Activated T-cell treated with anti-CD3 and anti-CD28 coated beads, Interleukin-2, amount 50 U/mL, for 24 hours (primary cell): ENCODE data around the gene ARPC1A.
"Not testable (repeated sequence)": the region's sequence is repeated elsewhere in the genome, so short reads cannot be mapped to it uniquely, and the experiment has no call there.

Experiments used
- DNase-seq: peaks from one replicate; pipeline ENCODE4 v3.0.0-alpha.2; 2020
- H3K27ac Mint-ChIP-seq: 2 replicates; pipeline ENCODE4 v1.8.0; 2020; ENCODE audit warnings: mild to moderate bottlenecking, mixed read lengths
- H3K27me3 Mint-ChIP-seq: 2 replicates; pipeline ENCODE4 v1.8.0; 2020; ENCODE audit warnings: mixed read lengths
- H3K36me3 Mint-ChIP-seq: 2 replicates; pipeline ENCODE4 v1.8.0; 2020; ENCODE audit warnings: low read depth, mixed read lengths
- H3K4me1 Mint-ChIP-seq: 2 replicates; pipeline ENCODE4 v1.8.0; 2020; ENCODE audit warnings: low read depth, mixed read lengths
- H3K4me3 Mint-ChIP-seq: 2 replicates; pipeline ENCODE4 v1.8.0; 2020; ENCODE audit warnings: mild to moderate bottlenecking, moderate library complexity, mixed read lengths
- H3K9me3 Mint-ChIP-seq: 2 replicates; pipeline ENCODE4 v1.8.0; 2020; ENCODE audit warnings: mixed read lengths

The ARPC1A gene

GRCh38 chr7:99344061-99344647 is 18.5 kb downstream of the ARPC1A start:
- H3K27me3 Mint-ChIP-seq, result no peaks in the 10 kb centered on the region
- peak overlapping the region; percentile 79 for H3K27ac Mint-ChIP-seq
- peaks cover 88% of the 10 kb centered on the region for H3K36me3 Mint-ChIP-seq
- no peaks in the 10 kb centered on the region for H3K9me3 Mint-ChIP-seq
- H3K4me1 Mint-ChIP-seq, result peaks cover 19% of the 10 kb centered on the region
- H3K4me3 Mint-ChIP-seq, result no peak overlapping the region
- no peak for DNase-seq

- peaks cover 86% of the 10 kb centered on the region for H3K36me3 Mint-ChIP-seq
- not testable (repeated sequence) for H3K27ac Mint-ChIP-seq, H3K4me1 Mint-ChIP-seq, H3K4me3 Mint-ChIP-seq, DNase-seq, H3K9me3 Mint-ChIP-seq, H3K27me3 Mint-ChIP-seq
These were observed 24.9 kb downstream of the ARPC1A start for GRCh38 chr7:99350641-99351040.

GRCh38 chr7:99352247-99352646 is 26.5 kb downstream of the ARPC1A start:
- Mint-ChIP-seq H3K9me3 (no peaks in the 10 kb centered on the region), H3K27me3 (no peaks in the 10 kb centered on the region), H3K4me1 (no peaks in the 10 kb centered on the region), H3K4me3 (no peak overlapping the region), H3K27ac (peak overlapping the region; percentile 26), H3K36me3 (peaks cover 87% of the 10 kb centered on the region)
- DNase-seq, result no peak

GRCh38 chr7:99355098-99355497 is 29.4 kb downstream of the ARPC1A start:
- Mint-ChIP-seq H3K4me3 (no peak overlapping the region), H3K27me3 (no peaks in the 10 kb centered on the region), H3K27ac (no peak overlapping the region), H3K4me1 (no peaks in the 10 kb centered on the region), H3K36me3 (peaks cover 87% of the 10 kb centered on the region), H3K9me3 (no peaks in the 10 kb centered on the region)
- no peak for DNase-seq

- Mint-ChIP-seq H3K4me1 (peaks cover 2% of the 10 kb centered on the region), H3K27ac (peak overlapping the region; percentile 69), H3K36me3 (peaks cover 90% of the 10 kb centered on the region), H3K9me3 (no peaks in the 10 kb centered on the region), H3K4me3 (no peak overlapping the region), H3K27me3 (no peaks in the 10 kb centered on the region)
- no peak for DNase-seq
These were observed 32.2 kb downstream of the ARPC1A start for GRCh38 chr7:99357701-99358490.

GRCh38 chr7:99358521-99358920 is 32.8 kb downstream of the ARPC1A start:
- H3K36me3 Mint-ChIP-seq, result peaks cover 93% of the 10 kb centered on the region

GRCh38 chr7:99359465-99360154 is 33.9 kb downstream of the ARPC1A start:
- peaks cover 93% of the 10 kb centered on the region for H3K36me3 Mint-ChIP-seq
- H3K27me3 Mint-ChIP-seq, result no peaks in the 10 kb centered on the region
- no peak for DNase-seq
- H3K4me1 Mint-ChIP-seq, result peaks cover 2% of the 10 kb centered on the region
- no peak overlapping the region for H3K27ac Mint-ChIP-seq
- H3K9me3 Mint-ChIP-seq, result no peaks in the 10 kb centered on the region
- H3K4me3 Mint-ChIP-seq, result no peak overlapping the region

More at GRCh38 chr7:99358521-99358920, 32.8 kb downstream of the ARPC1A start:
- DNase-seq, H3K9me3 Mint-ChIP-seq, H3K4me1 Mint-ChIP-seq, H3K27me3 Mint-ChIP-seq, H3K4me3 Mint-ChIP-seq: not testable (repeated sequence)
- H3K27ac Mint-ChIP-seq, result peak overlapping the region; percentile 3

- H3K36me3 Mint-ChIP-seq, result peaks cover 91% of the 10 kb centered on the region
- no peaks in the 10 kb centered on the region for H3K27me3 Mint-ChIP-seq
- no peak for DNase-seq
- no peaks in the 10 kb centered on the region for H3K9me3 Mint-ChIP-seq
- peak overlapping the region; percentile 50 for H3K27ac Mint-ChIP-seq
- H3K4me3 Mint-ChIP-seq, result no peak overlapping the region
- H3K4me1 Mint-ChIP-seq, result peaks cover 2% of the 10 kb centered on the region
These were observed 37.1 kb downstream of the ARPC1A start for GRCh38 chr7:99362801-99363200.

GRCh38 chr7:99363286-99363685 is 37.6 kb downstream of the ARPC1A start:
- H3K36me3 Mint-ChIP-seq, result peaks cover 86% of the 10 kb centered on the region
- H3K27ac Mint-ChIP-seq, result peak overlapping the region; percentile 50
- no peak for DNase-seq
- H3K9me3 Mint-ChIP-seq, result no peaks in the 10 kb centered on the region
- no peak overlapping the region for H3K4me3 Mint-ChIP-seq
- peaks cover 2% of the 10 kb centered on the region for H3K4me1 Mint-ChIP-seq
- H3K27me3 Mint-ChIP-seq, result no peaks in the 10 kb centered on the region

- peak; percentile 74 for DNase-seq
- peaks cover 8% of the 10 kb centered on the region for H3K4me1 Mint-ChIP-seq
- no peak overlapping the region for H3K4me3 Mint-ChIP-seq
- H3K27me3 Mint-ChIP-seq, result no peaks in the 10 kb centered on the region
- H3K27ac Mint-ChIP-seq, result no peak overlapping the region
- H3K36me3 Mint-ChIP-seq, result peaks cover 83% of the 10 kb centered on the region
- H3K9me3 Mint-ChIP-seq, result no peaks in the 10 kb centered on the region
These were observed 39.8 kb downstream of the ARPC1A start for GRCh38 chr7:99365318-99366141.

GRCh38 chr7:99366646-99367045 is 40.9 kb downstream of the ARPC1A start:
- H3K27ac Mint-ChIP-seq, result no peak overlapping the region

GRCh38 chr7:99368750-99369389 is 43.2 kb downstream of the ARPC1A start:
- no peak overlapping the region for H3K27ac Mint-ChIP-seq

More at GRCh38 chr7:99366646-99367045, 40.9 kb downstream of the ARPC1A start:
- H3K36me3 Mint-ChIP-seq, result peaks cover 72% of the 10 kb centered on the region
- H3K4me3 Mint-ChIP-seq, result no peak overlapping the region
- no peak for DNase-seq
- no peaks in the 10 kb centered on the region for H3K9me3 Mint-ChIP-seq
- H3K4me1 Mint-ChIP-seq, result peaks cover 6% of the 10 kb centered on the region
- no peaks in the 10 kb centered on the region for H3K27me3 Mint-ChIP-seq

GRCh38 chr7:99369767-99370391 is 44.2 kb downstream of the ARPC1A start:
- H3K27ac Mint-ChIP-seq, result peak overlapping the region; percentile 57
- H3K4me1 Mint-ChIP-seq, result peaks cover 16% of the 10 kb centered on the region
- H3K9me3 Mint-ChIP-seq, result no peaks in the 10 kb centered on the region
- H3K27me3 Mint-ChIP-seq, result no peaks in the 10 kb centered on the region
- no peak for DNase-seq
- H3K4me3 Mint-ChIP-seq, result no peak overlapping the region
- peaks cover 41% of the 10 kb centered on the region for H3K36me3 Mint-ChIP-seq

More at GRCh38 chr7:99368750-99369389, 43.2 kb downstream of the ARPC1A start:
- Mint-ChIP-seq H3K4me3 (no peak overlapping the region), H3K36me3 (peaks cover 51% of the 10 kb centered on the region), H3K4me1 (peaks cover 15% of the 10 kb centered on the region), H3K27me3 (no peaks in the 10 kb centered on the region), H3K9me3 (no peaks in the 10 kb centered on the region)
- no peak for DNase-seq
